ENCODE measurements around the gene FGD6. TPM values are rescaled to one million over a fixed set of nuclear protein-coding genes. Genes with fewer than 3 reads are reported as not detected.

The FGD6 gene
- total RNA-seq, 2 donors from 2014 or later = 15.8 to 19.1 TPM

DNA sequence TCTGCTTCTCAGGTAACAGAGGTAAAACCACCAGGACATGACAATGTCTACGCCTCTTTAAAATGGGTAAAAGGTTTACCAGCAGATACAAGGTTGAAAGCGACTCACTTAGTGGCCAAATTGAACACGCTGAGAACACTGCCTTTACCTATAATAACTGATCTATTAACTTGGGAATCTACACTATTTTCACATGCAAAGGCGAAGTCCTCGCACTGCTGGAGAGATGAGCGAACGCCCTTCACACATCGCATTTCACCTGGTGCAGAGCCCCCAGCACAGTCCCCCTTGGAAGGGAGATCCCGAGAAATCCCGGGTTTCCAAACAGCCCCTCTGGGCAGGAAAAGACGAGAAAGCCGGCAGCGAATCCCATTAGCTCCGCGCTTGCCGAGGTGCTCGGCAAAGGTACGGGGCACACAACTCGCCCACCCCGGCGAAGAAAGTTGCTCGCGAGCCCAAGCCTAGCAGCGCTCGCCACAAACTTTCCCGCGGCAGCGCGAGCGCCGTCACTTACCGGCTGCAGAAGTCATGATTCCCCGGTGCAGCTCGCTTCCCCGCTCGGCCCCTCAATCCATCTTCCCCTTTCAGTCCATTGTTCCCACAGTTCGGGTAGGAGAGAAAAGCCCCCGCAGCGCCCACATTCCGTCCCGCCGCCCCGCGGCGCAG lies 423 bp downstream of the FGD6 start:
- Histone ChIP-seq H3K27me3 (no peaks in the 10 kb centered on the region), H3K27ac (peak overlapping the region; percentile 83 to 96 (median 94)), H3K9me3 (no peaks in the 10 kb centered on the region), H3K4me1 (peaks cover 41% of the 10 kb centered on the region), H3K4me3 (peak overlapping the region; percentile 77 to 82), H3K36me3 (replicated peaks in 1 of 2; ENCODE audit: insufficient read depth in 1 of 2, low read depth in 2 of 2) (no peaks in the 10 kb centered on the region)
- peak; percentile 15 for ATAC-seq
- WGBS, 2 donors = 0 to 1% methylated on average over 28 to 44 of the region's 45 CpGs
- TF ChIP-seq POLR2A (IDR thresholded peaks at IDR 0.05) (no peak), CTCF (IDR thresholded peaks at IDR 0.05) (no peak)
- DNase-seq = no peak
- intact Hi-C loops (cut with DNase I) = no loop called here

DNA sequence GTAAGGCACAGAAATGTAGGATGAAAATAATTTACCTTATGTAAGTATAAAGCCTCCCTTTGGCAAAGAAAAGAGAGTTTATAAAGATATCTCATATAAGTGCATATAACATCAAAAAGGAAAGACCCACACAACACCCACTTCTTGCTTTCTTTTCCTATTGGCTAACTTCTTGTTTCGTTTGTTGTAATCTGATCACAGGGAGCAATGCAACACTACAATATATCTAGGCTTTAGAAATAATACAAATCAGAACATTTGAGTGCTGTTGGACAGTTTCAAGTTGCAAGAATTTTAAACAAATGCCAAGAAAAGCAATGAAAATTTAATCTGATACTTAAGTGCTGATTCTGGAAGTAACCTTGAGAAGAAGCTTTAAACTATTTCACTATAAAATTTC lies 1.3 kb downstream of the FGD6 start:
- ATAC-seq = no peak

GRCh38 chr12:95214466-95214865 lies 2.8 kb downstream of the FGD6 start:
- Histone ChIP-seq H3K27me3 (no peaks in the 10 kb centered on the region), H3K9me3 (no peaks in the 10 kb centered on the region), H3K4me1 (peaks cover 33% of the 10 kb centered on the region), H3K36me3 (replicated peaks in 1 of 2; ENCODE audit: insufficient read depth in 1 of 2, low read depth in 2 of 2) (no peaks in the 10 kb centered on the region), H3K4me3 (no peak overlapping the region), H3K27ac (peak overlapping the region; percentile 43 to 76 (median 72))
- DNase-seq (peak in 3 of 4 donors; percentile 25 to 39 (median 31)), ATAC-seq (no peak)
- TF ChIP-seq POLR2A (IDR thresholded peaks at IDR 0.05) (no peak), CTCF (IDR thresholded peaks at IDR 0.05) (no peak)
- intact Hi-C loops (cut with DNase I) = no loop called here
- WGBS, 2 donors = 37 to 47% methylated on average over 3 of the region's 3 CpGs

More for the DNA sequence above, 1.3 kb downstream of the FGD6 start:
- H3K27me3 ChIP-seq = no peaks in the 10 kb centered on the region
- peak overlapping the region in 1 of 2 donors; percentile 77 for H3K4me3 ChIP-seq
- intact Hi-C loops (cut with DNase I) = no loop called here
- H3K9me3 ChIP-seq = no peaks in the 10 kb centered on the region
- peaks cover 41% of the 10 kb centered on the region for H3K4me1 ChIP-seq
- H3K36me3 ChIP-seq (replicated peaks in 1 of 2; ENCODE audit: insufficient read depth in 1 of 2, low read depth in 2 of 2) = no peaks in the 10 kb centered on the region
- peak overlapping the region in 3 of 4 donors; percentile 94 to 96 (median 94) for H3K27ac ChIP-seq
- DNase-seq = no peak
- TF ChIP-seq POLR2A (IDR thresholded peaks at IDR 0.05) = peak in 1 of 3 donors; percentile 5
- TF ChIP-seq CTCF (IDR thresholded peaks at IDR 0.05) = no peak
- WGBS, 2 donors = 6 to 7% methylated on average over 1 of the region's 1 CpG

- intact Hi-C loops (cut with DNase I) = no loop called here
- WGBS, 2 donors = 36 to 48% methylated on average over 1 of the region's 1 CpG
- Histone ChIP-seq H3K36me3 (replicated peaks in 1 of 2; ENCODE audit: insufficient read depth in 1 of 2, low read depth in 2 of 2) (no peaks in the 10 kb centered on the region), H3K27me3 (no peaks in the 10 kb centered on the region), H3K4me1 (peaks cover 32% of the 10 kb centered on the region), H3K9me3 (no peaks in the 10 kb centered on the region), H3K27ac (peak overlapping the region; percentile 43 to 76 (median 72)), H3K4me3 (no peak overlapping the region)
- TF ChIP-seq CTCF (IDR thresholded peaks at IDR 0.05) (no peak), POLR2A (IDR thresholded peaks at IDR 0.05) (no peak)
- peak; percentile 66 to 80 (median 78) for DNase-seq
- ATAC-seq = no peak
Measured at GRCh38 chr12:95213928-95214327, 3.3 kb downstream of the FGD6 start.

DNA sequence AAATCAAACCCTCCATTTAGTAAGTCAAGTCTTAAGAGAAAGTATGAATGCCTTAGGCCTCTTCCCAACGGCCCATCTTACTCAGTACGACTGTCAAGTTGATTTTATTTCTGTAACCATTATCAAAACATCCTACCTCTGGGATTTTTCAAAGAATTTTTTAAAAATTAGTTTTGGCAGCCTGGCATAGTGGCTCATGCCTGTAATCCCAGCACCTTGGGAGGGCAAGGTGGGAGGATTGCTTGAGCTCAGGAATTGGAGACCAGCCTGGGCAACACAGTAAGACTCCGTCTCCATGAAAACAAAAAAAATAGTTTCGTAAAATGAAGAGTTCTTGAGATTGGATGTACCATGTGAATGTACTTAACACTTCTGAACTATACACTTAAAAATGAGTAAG lies 4.1 kb downstream of the FGD6 start:
- Histone ChIP-seq H3K36me3 (replicated peaks in 1 of 2; ENCODE audit: insufficient read depth in 1 of 2, low read depth in 2 of 2) (no peaks in the 10 kb centered on the region), H3K4me1 (peaks cover 29% of the 10 kb centered on the region), H3K9me3 (no peaks in the 10 kb centered on the region), H3K27ac (peak overlapping the region in 2 of 4 donors; percentile 69 to 76), H3K4me3 (no peak overlapping the region), H3K27me3 (no peaks in the 10 kb centered on the region)
- TF ChIP-seq CTCF (IDR thresholded peaks at IDR 0.05) = no peak
- WGBS, 2 donors = 91 to 95% methylated on average over 4 of the region's 4 CpGs
- ATAC-seq (no peak), DNase-seq (no peak)
- intact Hi-C loops (cut with DNase I) = no loop called here

Data from body of pancreas (tissue), 4 donors.